ENCODE measurements around the gene ZRANB3. TPM values are rescaled to one million over a fixed set of nuclear protein-coding genes. Genes with fewer than 3 reads are reported as not detected.

Gene ZRANB3
- total RNA-seq, 1 experiment from 2014 or later: 5.6 TPM

Other genes starting within 250 kb of the ZRANB3 start
- 13.9 and 19.7 TPM in 2 replicates for gene R3HDM1, start 266 bp upstream of the ZRANB3 start, total RNA-seq (2014; rRNA removed; shearing (Covaris generic))
- 53.1 and 55.5 TPM in 2 replicates for gene UBXN4, start 210.6 kb upstream of the ZRANB3 start, total RNA-seq (2014; rRNA removed; shearing (Covaris generic))